HepG2 (cell line): ENCODE measurements around the gene ODAM. TPM values are rescaled to one million over a fixed set of nuclear protein-coding genes. Genes with fewer than 3 reads are reported as not detected.

Experiments used
- BRCA1 ChIP-seq: sonication (generic); formaldehyde crosslinking; IDR thresholded peaks from 2 replicates; pipeline ENCODE4 v1.4.0; 2020; ENCODE audit warnings: missing genetic modification reagents
- ELF4 ChIP-seq: sonication (generic); formaldehyde crosslinking; IDR thresholded peaks from 2 replicates; pipeline ENCODE4 v1.5.0; 2020; ENCODE audit warnings: missing genetic modification reagents, mild to moderate bottlenecking, moderate library complexity, borderline replicate concordance
- KDM4B ChIP-seq: sonication (generic); formaldehyde crosslinking; IDR thresholded peaks from 2 replicates; pipeline ENCODE4 v1.4.0; 2020; ENCODE audit warnings: missing genetic modification reagents
- MYC ChIP-seq: sonication (generic); formaldehyde crosslinking; IDR thresholded peaks from 2 replicates; pipeline ENCODE4 v1.9.0; 2021; ENCODE audit warnings: missing genetic modification reagents, borderline replicate concordance
- TBP ChIP-seq: sonication (generic); formaldehyde crosslinking; IDR thresholded peaks from 2 replicates; pipeline ENCODE4 v1.5.0; 2020; ENCODE audit warnings: missing genetic modification reagents
- U2AF1 ChIP-seq: fragments of 200-400 bp; formaldehyde crosslinking; optimal IDR thresholded peaks from 2 replicates; pipeline ENCODE3; 2017; ENCODE audit warnings: mild to moderate bottlenecking, low read depth, low read length
- ZNF589 ChIP-seq: sonication (generic); formaldehyde crosslinking; conservative IDR thresholded peaks from 2 replicates; pipeline ENCODE4 v1.8.0; 2022; ENCODE audit warnings: mild to moderate bottlenecking, moderate library complexity, missing genetic modification reagents
- ZNF883 ChIP-seq: sonication (generic); formaldehyde crosslinking; IDR thresholded peaks from 2 replicates; pipeline ENCODE4 v1.5.1; 2020; ENCODE audit warnings: mild to moderate bottlenecking, missing genetic modification reagents; ENCODE audit errors: not compliant biosample characterization
- polyA plus RNA-seq, 8 experiments: library from polyadenylated mRNA; depleted of rRNA in 3 of 8; stranded (reverse) in 7 of 8; unstranded in 1 of 8; fragments of >200 nt; fragmentation: Illumina TruSeq in 4 of 8; extraction: Trizol in 4 of 8; gene quantifications; 2 replicates each; pipeline versions ENCODE4 v1.2.1 to v1.2.3, GENCODE V29; 2011 to 2016; ENCODE audit warnings: low read depth in 4 of 8, missing spikeins in 1 of 8, mixed read lengths in 1 of 8; ENCODE audit not compliant: insufficient read depth in 1 of 8
- total RNA-seq, 5 experiments: library from RNA; depleted of rRNA; stranded (reverse); fragments of >200 nt; fragmentation: Illumina TruSeq; extraction: Trizol; gene quantifications; 2 replicates each; pipeline ENCODE4 v1.2.3, GENCODE V29; 2016; ENCODE audit warnings: low read depth in 1 of 5
- TF ChIP-seq, protein P1 (sequence below): sonication (generic); formaldehyde crosslinking; IDR thresholded peaks from 2 replicates; pipeline ENCODE4 v1.8.0; 2022; ENCODE audit warnings: mild to moderate bottlenecking, missing genetic modification reagents
- TF ChIP-seq, protein P2 (sequence below): IDR thresholded peaks from 2 replicates; pipeline ENCODE4 v1.6.1; 2016; ENCODE audit warnings: low read depth
- TF ChIP-seq, protein P3 (sequence below): sonication (generic); formaldehyde crosslinking; IDR thresholded peaks from 2 replicates; pipeline ENCODE4 v1.4.0; 2020; ENCODE audit warnings: missing genetic modification reagents, mild to moderate bottlenecking, borderline replicate concordance
- TF ChIP-seq, protein P4 (sequence below): sonication (generic); formaldehyde crosslinking; IDR thresholded peaks from 2 replicates; pipeline ENCODE4 v1.8.0; 2022; ENCODE audit warnings: missing genetic modification reagents, low read depth, mild to moderate bottlenecking, borderline replicate concordance
- TF ChIP-seq, protein P5 (sequence below): sonication (generic); formaldehyde crosslinking; IDR thresholded peaks from 2 replicates; pipeline ENCODE4 v1.5.0; 2020; ENCODE audit warnings: mild to moderate bottlenecking, missing genetic modification reagents, borderline replicate concordance

ODAM gene
- total and polyA plus RNA-seq, 2 of the 13 experiments (the other 11 are each of a cell fraction or from before 2014, with no cell fraction given): 94.6 to 115 TPM

DNA sequence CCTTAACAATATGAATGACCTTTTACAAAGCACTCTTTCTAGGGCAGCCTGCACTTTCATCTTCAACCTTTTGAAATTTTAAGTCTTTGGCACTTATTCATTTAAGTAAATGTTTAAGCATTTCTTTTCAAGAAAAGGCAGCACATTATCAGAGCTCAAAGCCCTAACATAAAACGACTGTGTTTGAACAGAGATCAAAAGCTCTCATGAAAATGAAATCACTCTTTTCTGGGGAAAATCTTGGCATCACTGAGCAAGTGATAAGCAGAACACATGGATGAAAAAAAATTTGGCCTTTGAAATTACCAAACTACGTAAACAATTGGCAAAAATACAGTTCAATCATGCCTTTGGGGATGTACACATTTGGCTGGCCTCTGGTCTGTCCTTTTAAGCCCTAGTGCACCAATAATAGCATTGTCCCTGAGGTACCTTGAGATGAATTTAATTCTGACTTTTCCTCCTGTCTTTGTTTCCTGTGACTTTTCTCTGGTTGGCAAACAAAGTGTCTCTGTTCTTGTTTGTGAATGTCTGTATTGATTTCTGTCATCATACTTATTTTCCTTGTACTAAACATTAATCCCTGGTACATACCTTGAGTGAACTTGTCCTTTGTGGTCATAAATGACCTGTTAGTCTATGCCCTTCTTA, 12.9 kb upstream of the ODAM start (continued):
- TF ChIP-seq, protein P1, sequence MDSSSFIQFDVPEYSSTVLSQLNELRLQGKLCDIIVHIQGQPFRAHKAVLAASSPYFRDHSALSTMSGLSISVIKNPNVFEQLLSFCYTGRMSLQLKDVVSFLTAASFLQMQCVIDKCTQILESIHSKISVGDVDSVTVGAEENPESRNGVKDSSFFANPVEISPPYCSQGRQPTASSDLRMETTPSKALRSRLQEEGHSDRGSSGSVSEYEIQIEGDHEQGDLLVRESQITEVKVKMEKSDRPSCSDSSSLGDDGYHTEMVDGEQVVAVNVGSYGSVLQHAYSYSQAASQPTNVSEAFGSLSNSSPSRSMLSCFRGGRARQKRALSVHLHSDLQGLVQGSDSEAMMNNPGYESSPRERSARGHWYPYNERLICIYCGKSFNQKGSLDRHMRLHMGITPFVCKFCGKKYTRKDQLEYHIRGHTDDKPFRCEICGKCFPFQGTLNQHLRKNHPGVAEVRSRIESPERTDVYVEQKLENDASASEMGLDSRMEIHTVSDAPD (CRISPR knock-in tag): peak; percentile 83
- TF ChIP-seq ZNF883: no peak
- TF ChIP-seq ZNF589 (CRISPR knock-in tag): 0 out of 2 replicates have a peak, but pooled peaks have one; percentile 60
- TF ChIP-seq, protein P2, sequence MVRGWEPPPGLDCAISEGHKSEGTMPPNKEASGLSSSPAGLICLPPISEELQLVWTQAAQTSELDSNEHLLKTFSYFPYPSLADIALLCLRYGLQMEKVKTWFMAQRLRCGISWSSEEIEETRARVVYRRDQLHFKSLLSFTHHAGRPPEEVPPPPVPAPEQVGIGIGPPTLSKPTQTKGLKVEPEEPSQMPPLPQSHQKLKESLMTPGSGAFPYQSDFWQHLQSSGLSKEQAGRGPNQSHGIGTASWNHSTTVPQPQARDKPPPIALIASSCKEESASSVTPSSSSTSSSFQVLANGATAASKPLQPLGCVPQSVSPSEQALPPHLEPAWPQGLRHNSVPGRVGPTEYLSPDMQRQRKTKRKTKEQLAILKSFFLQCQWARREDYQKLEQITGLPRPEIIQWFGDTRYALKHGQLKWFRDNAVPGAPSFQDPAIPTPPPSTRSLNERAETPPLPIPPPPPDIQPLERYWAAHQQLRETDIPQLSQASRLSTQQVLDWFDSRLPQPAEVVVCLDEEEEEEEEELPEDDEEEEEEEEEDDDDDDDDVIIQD (CRISPR knock-in tag): peak; percentile 38; the same call in 1 of the 2 replicates
- no peak for TF ChIP-seq BRCA1 (CRISPR knock-in tag)
- TF ChIP-seq ELF4 (CRISPR knock-in tag): no peak
- TF ChIP-seq TBP: no peak
- no peak for TF ChIP-seq U2AF1
- no peak for TF ChIP-seq MYC (CRISPR knock-in tag)
- TF ChIP-seq, protein P3, sequence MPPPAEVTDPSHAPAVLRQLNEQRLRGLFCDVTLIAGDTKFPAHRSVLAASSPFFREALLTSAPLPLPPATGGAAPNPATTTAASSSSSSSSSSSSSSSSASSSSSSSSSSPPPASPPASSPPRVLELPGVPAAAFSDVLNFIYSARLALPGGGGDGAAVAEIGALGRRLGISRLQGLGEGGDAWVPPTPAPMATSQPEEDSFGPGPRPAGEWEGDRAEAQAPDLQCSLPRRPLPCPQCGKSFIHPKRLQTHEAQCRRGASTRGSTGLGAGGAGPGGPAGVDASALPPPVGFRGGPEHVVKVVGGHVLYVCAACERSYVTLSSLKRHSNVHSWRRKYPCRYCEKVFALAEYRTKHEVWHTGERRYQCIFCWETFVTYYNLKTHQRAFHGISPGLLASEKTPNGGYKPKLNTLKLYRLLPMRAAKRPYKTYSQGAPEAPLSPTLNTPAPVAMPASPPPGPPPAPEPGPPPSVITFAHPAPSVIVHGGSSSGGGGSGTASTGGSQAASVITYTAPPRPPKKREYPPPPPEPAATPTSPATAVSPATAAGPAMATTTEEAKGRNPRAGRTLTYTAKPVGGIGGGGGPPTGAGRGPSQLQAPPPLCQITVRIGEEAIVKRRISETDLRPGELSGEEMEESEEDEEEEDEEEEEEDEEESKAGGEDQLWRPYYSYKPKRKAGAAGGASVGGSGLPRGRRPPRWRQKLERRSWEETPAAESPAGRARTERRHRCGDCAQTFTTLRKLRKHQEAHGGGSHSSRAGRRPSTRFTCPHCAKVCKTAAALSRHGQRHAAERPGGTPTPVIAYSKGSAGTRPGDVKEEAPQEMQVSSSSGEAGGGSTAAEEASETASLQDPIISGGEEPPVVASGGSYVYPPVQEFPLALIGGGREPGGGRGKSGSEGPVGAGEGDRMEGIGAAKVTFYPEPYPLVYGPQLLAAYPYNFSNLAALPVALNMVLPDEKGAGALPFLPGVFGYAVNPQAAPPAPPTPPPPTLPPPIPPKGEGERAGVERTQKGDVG (CRISPR knock-in tag): no peak
- no peak for TF ChIP-seq KDM4B
- TF ChIP-seq, protein P4, sequence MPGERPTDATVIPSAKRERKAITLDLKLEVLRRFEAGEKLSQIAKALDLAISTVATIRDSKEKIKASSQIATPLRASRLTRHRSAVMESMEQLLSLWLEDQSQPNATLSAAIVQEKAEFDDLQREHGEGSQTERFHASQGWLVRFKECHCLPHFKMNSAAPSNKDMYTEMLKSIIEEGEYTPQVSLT (CRISPR knock-in tag): no peak
- TF ChIP-seq, protein P5, sequence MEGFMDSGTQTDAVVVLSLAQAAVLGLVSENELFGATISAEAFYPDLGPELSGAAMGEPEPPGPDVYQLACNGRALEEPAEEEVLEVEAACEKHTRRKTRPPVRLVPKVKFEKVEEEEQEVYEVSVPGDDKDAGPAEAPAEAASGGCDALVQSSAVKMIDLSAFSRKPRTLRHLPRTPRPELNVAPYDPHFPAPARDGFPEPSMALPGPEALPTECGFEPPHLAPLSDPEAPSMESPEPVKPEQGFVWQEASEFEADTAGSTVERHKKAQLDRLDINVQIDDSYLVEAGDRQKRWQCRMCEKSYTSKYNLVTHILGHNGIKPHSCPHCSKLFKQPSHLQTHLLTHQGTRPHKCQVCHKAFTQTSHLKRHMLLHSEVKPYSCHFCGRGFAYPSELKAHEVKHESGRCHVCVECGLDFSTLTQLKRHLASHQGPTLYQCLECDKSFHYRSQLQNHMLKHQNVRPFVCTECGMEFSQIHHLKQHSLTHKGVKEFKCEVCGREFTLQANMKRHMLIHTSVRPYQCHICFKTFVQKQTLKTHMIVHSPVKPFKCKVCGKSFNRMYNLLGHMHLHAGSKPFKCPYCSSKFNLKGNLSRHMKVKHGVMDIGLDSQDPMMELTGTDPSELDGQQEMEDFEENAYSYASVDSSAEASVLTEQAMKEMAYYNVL: peak; percentile 96
